GM18505 (cell line): ENCODE measurements around the gene CD59.

Source experiments
- ATAC-seq: cut with Tn5 transposase; IDR thresholded peaks from one replicate; pipeline ENCODE4 v1.9.1; 2021; ENCODE audit not compliant: unreplicated experiment
- POLR2A ChIP-seq: IDR thresholded peaks from 4 replicates; pipeline ENCODE4 v1.6.1; 2011; ENCODE audit warnings: borderline replicate concordance; ENCODE audit not compliant: insufficient read depth, insufficient read length; ENCODE audit errors: extremely low read depth

The CD59 gene

GRCh38 chr11:33736148-33736812 is at the start of gene CD59:
Gene CD59 (minus strand): TSS chr11:33736423. CDS start chr11:33722445, 13,978 bp downstream.
- peak; percentile 76 for TF ChIP-seq POLR2A
- peak; percentile 72 for ATAC-seq

GRCh38 chr11:33785609-33786008 is 49.4 kb upstream of the CD59 start:
- TF ChIP-seq POLR2A = no peak
- no peak for ATAC-seq

- no peak for ATAC-seq
- no peak for TF ChIP-seq POLR2A
These were observed 43.8 kb upstream of the CD59 start for GRCh38 chr11:33779849-33780528.

GRCh38 chr11:33778675-33779074 is 42.5 kb upstream of the CD59 start:
- no peak for ATAC-seq
- no peak for TF ChIP-seq POLR2A

GRCh38 chr11:33777906-33778305 is 41.7 kb upstream of the CD59 start:
- no peak for ATAC-seq
- TF ChIP-seq POLR2A = no peak

- no peak for TF ChIP-seq POLR2A
- ATAC-seq = no peak
These were observed 39.7 kb upstream of the CD59 start for GRCh38 chr11:33775832-33776470.

GRCh38 chr11:33775467-33775807 is 39.2 kb upstream of the CD59 start:
- ATAC-seq = no peak
- TF ChIP-seq POLR2A = no peak

- no peak for TF ChIP-seq POLR2A
- no peak for ATAC-seq
These were observed 38.7 kb upstream of the CD59 start for GRCh38 chr11:33774736-33775466.

- peak; percentile 58 for TF ChIP-seq POLR2A
- ATAC-seq = peak; percentile 60
These were observed 37.9 kb upstream of the CD59 start, which contains the start of gene FBXO3 for GRCh38 chr11:33773987-33774735. Gene FBXO3 (minus strand): TSS chr11:33774520. CDS start chr11:33774497, 23 bp downstream.

- ATAC-seq = peak; percentile 31
- TF ChIP-seq POLR2A = no peak
These were observed 37.3 kb upstream of the CD59 start for GRCh38 chr11:33773404-33773986.

GRCh38 chr11:33772870-33773269 is 36.6 kb upstream of the CD59 start:
- TF ChIP-seq POLR2A = no peak
- ATAC-seq = no peak

GRCh38 chr11:33772300-33772699 is 36.1 kb upstream of the CD59 start:
- TF ChIP-seq POLR2A = no peak
- ATAC-seq = no peak
